Upper lobe of right lung (tissue), 1 donor: Measurements from ENCODE around the gene UBE2E1. TPM values are rescaled to one million over a fixed set of nuclear protein-coding genes. Genes with fewer than 3 reads are reported as not detected.

ENCODE experiments used
- ATAC-seq: fragments of 200-7000 bp; cut with Tn5 transposase; one replicate; pipeline ENCODE4 v1.9.1; 2020; ENCODE audit warnings: mild to moderate bottlenecking, moderate library complexity
- DNase-seq: peaks from one replicate; pipeline ENCODE4 v3.0.0-alpha.2; 2020
- H3K27ac ChIP-seq: fragments of 200-600 bp; one replicate; pipeline ENCODE4 v1.8.0; 2022
- H3K27me3 ChIP-seq: fragments of 200-600 bp; one replicate; pipeline ENCODE4 v1.8.0; 2022; ENCODE audit warnings: mild to moderate bottlenecking
- H3K36me3 ChIP-seq: fragments of 200-600 bp; one replicate; pipeline ENCODE4 v1.8.0; 2022
- H3K4me1 ChIP-seq: fragments of 200-600 bp; one replicate; pipeline ENCODE4 v1.8.0; 2022
- H3K4me3 ChIP-seq: fragments of 200-600 bp; one replicate; pipeline ENCODE4 v1.8.0; 2022; ENCODE audit warnings: mild to moderate bottlenecking
- H3K9me3 ChIP-seq: fragments of 200-600 bp; one replicate; pipeline ENCODE4 v1.8.0; 2022
- CTCF ChIP-seq: fragments of 200-600 bp; IDR thresholded peaks from one replicate; pipeline ENCODE4 v1.8.0; 2022; ENCODE audit warnings: antibody characterized with exemption
- intact Hi-C: fragments of 100-400 bp; cut with DNase I; formaldehyde crosslinking; loops from one replicate; pipeline ENCODE4 v1.11.0; 2022
- total RNA-seq: library from RNA; stranded (reverse); fragmentation: NEBNext Ultra II Directional; extraction: Animal tissue kit (Norgen Biotek cat#: 25700); gene quantifications from one replicate; pipeline ENCODE4 v1.2.1, GENCODE V29; 2021
- donor health status: DM: no; HTN: yes; CAD: no; lungs with severe emphysema.

The UBE2E1 gene
- total RNA-seq, 1 donor from 2014 or later = 89.8 TPM

DNA sequence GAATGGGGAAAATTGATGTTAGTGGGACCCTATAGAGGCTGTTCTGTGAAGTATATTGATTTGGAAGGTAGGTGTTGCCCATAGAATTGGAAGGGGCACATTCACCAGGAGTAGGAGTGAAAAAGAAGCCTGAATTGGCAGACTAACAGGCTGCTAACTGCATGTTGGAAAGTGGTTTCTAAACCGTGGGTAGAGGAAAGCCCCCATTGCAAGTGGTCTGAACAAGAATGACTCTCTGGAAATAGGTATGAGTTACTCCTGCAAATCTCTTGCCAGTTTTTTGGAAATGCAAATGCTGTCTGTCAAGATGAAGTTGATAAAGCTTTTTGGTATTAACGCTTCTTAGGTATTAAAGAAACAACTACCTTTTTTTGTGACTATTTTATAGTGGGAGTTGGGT lies 3.5 kb downstream of the UBE2E1 start:
- intact Hi-C loops = no loop called here
- no peaks in the 10 kb centered on the region for H3K9me3 ChIP-seq
- ATAC-seq (no peak), DNase-seq (no peak)
- H3K4me1 ChIP-seq = peaks cover 41% of the 10 kb centered on the region
- no peak overlapping the region for H3K4me3 ChIP-seq
- no peak for TF ChIP-seq CTCF
- no peak overlapping the region for H3K27ac ChIP-seq
- H3K27me3 ChIP-seq = no peaks in the 10 kb centered on the region
- no peaks in the 10 kb centered on the region for H3K36me3 ChIP-seq

GRCh38 chr3:23809840-23810342 lies 4.1 kb downstream of the UBE2E1 start:
- intact Hi-C loops = no loop called here
- Histone ChIP-seq H3K4me1 (peaks cover 41% of the 10 kb centered on the region), H3K4me3 (peak overlapping the region; percentile 67), H3K27me3 (no peaks in the 10 kb centered on the region), H3K36me3 (no peaks in the 10 kb centered on the region), H3K9me3 (no peaks in the 10 kb centered on the region), H3K27ac (peak overlapping the region; percentile 85)
- ATAC-seq = no peak
- no peak for DNase-seq
- no peak for TF ChIP-seq CTCF

GRCh38 chr3:23810343-23811184 lies 4.8 kb downstream of the UBE2E1 start:
- peak overlapping the region; percentile 85 for H3K27ac ChIP-seq

GRCh38 chr3:23811185-23811527 lies 5.4 kb downstream of the UBE2E1 start:
- no peak for TF ChIP-seq CTCF
- H3K4me1 ChIP-seq = peaks cover 41% of the 10 kb centered on the region
- ATAC-seq (peak; percentile 13), DNase-seq (no peak)
- H3K27ac ChIP-seq = peak overlapping the region; percentile 85
- peak overlapping the region; percentile 67 for H3K4me3 ChIP-seq
- no peaks in the 10 kb centered on the region for H3K36me3 ChIP-seq
- no peaks in the 10 kb centered on the region for H3K9me3 ChIP-seq
- intact Hi-C loops = no loop called here
- H3K27me3 ChIP-seq = no peaks in the 10 kb centered on the region

More at GRCh38 chr3:23810343-23811184, 4.8 kb downstream of the UBE2E1 start:
- Histone ChIP-seq H3K4me3 (peak overlapping the region; percentile 67), H3K36me3 (no peaks in the 10 kb centered on the region), H3K27me3 (no peaks in the 10 kb centered on the region), H3K9me3 (no peaks in the 10 kb centered on the region), H3K4me1 (peaks cover 41% of the 10 kb centered on the region)
- intact Hi-C loops = no loop called here
- ATAC-seq = peak; percentile 70
- DNase-seq = peak; percentile 83
- peak; percentile 2 for TF ChIP-seq CTCF

DNA sequence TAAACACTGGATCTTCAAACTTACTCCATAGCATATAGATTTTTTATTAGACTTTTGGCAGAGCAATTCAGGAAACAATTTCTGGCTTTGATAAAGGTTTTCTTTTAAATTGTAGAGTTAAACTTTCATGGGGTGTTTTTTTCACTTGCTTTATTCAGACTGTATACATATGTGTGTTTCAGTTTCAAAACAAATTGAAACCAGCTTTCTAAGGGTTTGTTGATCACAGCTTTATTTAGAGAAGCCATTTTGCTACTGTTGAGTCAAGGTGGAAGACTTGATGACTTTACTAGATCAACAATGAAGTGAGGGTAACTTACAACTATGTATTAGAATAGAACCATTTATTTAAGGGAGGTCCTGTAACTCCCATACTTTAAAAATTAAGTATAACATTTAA lies 6.2 kb downstream of the UBE2E1 start:
- no peak for TF ChIP-seq CTCF
- H3K4me3 ChIP-seq = no peak overlapping the region
- intact Hi-C loops = no loop called here
- DNase-seq (no peak), ATAC-seq (no peak)
- no peak overlapping the region for H3K27ac ChIP-seq
- no peaks in the 10 kb centered on the region for H3K27me3 ChIP-seq
- peaks cover 41% of the 10 kb centered on the region for H3K4me1 ChIP-seq
- no peaks in the 10 kb centered on the region for H3K36me3 ChIP-seq
- no peaks in the 10 kb centered on the region for H3K9me3 ChIP-seq
